ENCODE results near the gene CRNKL1.

Gene CRNKL1

GRCh38 chr20:20052074-20052970 is at the start of gene CRNKL1, which contains the start of gene CFAP61:
TSS of gene CRNKL1 (minus strand) at chr20:20052466. CDS start at chr20:20052342, 124 bp downstream.
TSS of gene CFAP61 (plus strand) at chr20:20052532. CDS start at chr20:20056654, 4,122 bp downstream.
- in situ Hi-C loops (cut with MboI; ENCODE audit: low sequenced_read_pairs) = no loop called here

- in situ Hi-C loops (cut with MboI; ENCODE audit: low sequenced_read_pairs) = no loop called here
Measured at GRCh38 chr20:20100881-20101280, 48.6 kb upstream of the CRNKL1 start.

GRCh38 chr20:20096421-20096820 is 44.2 kb upstream of the CRNKL1 start:
- in situ Hi-C loops (cut with MboI; ENCODE audit: low sequenced_read_pairs) = no loop called here

GRCh38 chr20:20095114-20095872 is 43.0 kb upstream of the CRNKL1 start:
- in situ Hi-C loops (cut with MboI; ENCODE audit: low sequenced_read_pairs) = no loop called here

GRCh38 chr20:20094410-20094809 is 42.1 kb upstream of the CRNKL1 start:
- in situ Hi-C loops (cut with MboI; ENCODE audit: low sequenced_read_pairs) = no loop called here

- in situ Hi-C loops (cut with MboI; ENCODE audit: low sequenced_read_pairs) = no loop called here
Measured at GRCh38 chr20:20092827-20093226, 40.6 kb upstream of the CRNKL1 start.

- in situ Hi-C loops (cut with MboI; ENCODE audit: low sequenced_read_pairs) = no loop called here
Measured at GRCh38 chr20:20089939-20090338, 37.7 kb upstream of the CRNKL1 start.

- in situ Hi-C loops (cut with MboI; ENCODE audit: low sequenced_read_pairs) = no loop called here
Measured at GRCh38 chr20:20089018-20089417, 36.8 kb upstream of the CRNKL1 start.

- in situ Hi-C loops (cut with MboI; ENCODE audit: low sequenced_read_pairs) = no loop called here
Measured at GRCh38 chr20:20085812-20086211, 33.5 kb upstream of the CRNKL1 start.

GRCh38 chr20:20085071-20085470 is 32.8 kb upstream of the CRNKL1 start:
- in situ Hi-C loops (cut with MboI; ENCODE audit: low sequenced_read_pairs) = no loop called here

- in situ Hi-C loops (cut with MboI; ENCODE audit: low sequenced_read_pairs) = no loop called here
Measured at GRCh38 chr20:20084296-20084752, 32.1 kb upstream of the CRNKL1 start.

- in situ Hi-C loops (cut with MboI; ENCODE audit: low sequenced_read_pairs) = no loop called here
Measured at GRCh38 chr20:20083807-20084206, 31.5 kb upstream of the CRNKL1 start.

- in situ Hi-C loops (cut with MboI; ENCODE audit: low sequenced_read_pairs) = no loop called here
Measured at GRCh38 chr20:20079102-20079784, 27.0 kb upstream of the CRNKL1 start.

- in situ Hi-C loops (cut with MboI; ENCODE audit: low sequenced_read_pairs) = no loop called here
Measured at GRCh38 chr20:20078041-20078440, 25.8 kb upstream of the CRNKL1 start.

- in situ Hi-C loops (cut with MboI; ENCODE audit: low sequenced_read_pairs) = no loop called here
Measured at GRCh38 chr20:20076297-20077065, 24.2 kb upstream of the CRNKL1 start.

- in situ Hi-C loops (cut with MboI; ENCODE audit: low sequenced_read_pairs) = no loop called here
Measured at GRCh38 chr20:20075032-20075431, 22.8 kb upstream of the CRNKL1 start.

GRCh38 chr20:20073801-20074371 is 21.6 kb upstream of the CRNKL1 start:
- in situ Hi-C loops (cut with MboI; ENCODE audit: low sequenced_read_pairs) = no loop called here

GRCh38 chr20:20070871-20071726 is 18.8 kb upstream of the CRNKL1 start:
- in situ Hi-C loops (cut with MboI; ENCODE audit: low sequenced_read_pairs) = no loop called here

- in situ Hi-C loops (cut with MboI; ENCODE audit: low sequenced_read_pairs) = no loop called here
Measured at GRCh38 chr20:20065361-20065760, 13.1 kb upstream of the CRNKL1 start.
